ENCODE data around the gene BOD1.

BOD1 gene

GRCh38 chr5:173616577-173617118 is at the start of gene BOD1:
Gene BOD1, minus strand, starts transcription at chr5:173616650. Its CDS starts 214 bp downstream, at chr5:173616436.
- DNase-seq (ENCODE audit: low read depth): peak; percentile 88

- no peak for DNase-seq (ENCODE audit: low read depth)
These were observed 48.9 kb upstream of the BOD1 start for GRCh38 chr5:173665326-173665725.

- DNase-seq (ENCODE audit: low read depth): no peak
These were observed 47.7 kb upstream of the BOD1 start for GRCh38 chr5:173664154-173664526.

GRCh38 chr5:173663352-173664153 is 47.1 kb upstream of the BOD1 start:
- DNase-seq (ENCODE audit: low read depth): no peak

- no peak for DNase-seq (ENCODE audit: low read depth)
These were observed 46.3 kb upstream of the BOD1 start for GRCh38 chr5:173662581-173663351.

- DNase-seq (ENCODE audit: low read depth): no peak
These were observed 44.2 kb upstream of the BOD1 start for GRCh38 chr5:173660481-173661280.

GRCh38 chr5:173659423-173659822 is 43.0 kb upstream of the BOD1 start:
- no peak for DNase-seq (ENCODE audit: low read depth)

GRCh38 chr5:173657741-173658356 is 41.4 kb upstream of the BOD1 start:
- no peak for DNase-seq (ENCODE audit: low read depth)

- no peak for DNase-seq (ENCODE audit: low read depth)
These were observed 38.8 kb upstream of the BOD1 start for GRCh38 chr5:173655196-173655797.

GRCh38 chr5:173653822-173654523 is 37.5 kb upstream of the BOD1 start:
- no peak for DNase-seq (ENCODE audit: low read depth)

GRCh38 chr5:173648308-173648866 is 31.9 kb upstream of the BOD1 start:
- no peak for DNase-seq (ENCODE audit: low read depth)

- no peak for DNase-seq (ENCODE audit: low read depth)
These were observed 30.2 kb upstream of the BOD1 start for GRCh38 chr5:173646692-173647091.

GRCh38 chr5:173645890-173646574 is 29.6 kb upstream of the BOD1 start:
- no peak for DNase-seq (ENCODE audit: low read depth)

- DNase-seq (ENCODE audit: low read depth): no peak
These were observed 29.0 kb upstream of the BOD1 start for GRCh38 chr5:173645437-173645807.

GRCh38 chr5:173644673-173645436 is 28.4 kb upstream of the BOD1 start:
- DNase-seq (ENCODE audit: low read depth): no peak

GRCh38 chr5:173643964-173644363 is 27.5 kb upstream of the BOD1 start:
- DNase-seq (ENCODE audit: low read depth): no peak

- no peak for DNase-seq (ENCODE audit: low read depth)
These were observed 26.5 kb upstream of the BOD1 start for GRCh38 chr5:173642895-173643481.

- DNase-seq (ENCODE audit: low read depth): no peak
These were observed 25.9 kb upstream of the BOD1 start for GRCh38 chr5:173642191-173642816.

All from activated T-cell treated with anti-CD3 and anti-CD28 coated beads for 48 hours (primary cell).